ENCODE data around the gene JMJD6.
"Not testable (repeated sequence)": the region's sequence is repeated elsewhere in the genome, so short reads cannot be mapped to it uniquely, and the experiment has no call there.

Gene JMJD6

DNA sequence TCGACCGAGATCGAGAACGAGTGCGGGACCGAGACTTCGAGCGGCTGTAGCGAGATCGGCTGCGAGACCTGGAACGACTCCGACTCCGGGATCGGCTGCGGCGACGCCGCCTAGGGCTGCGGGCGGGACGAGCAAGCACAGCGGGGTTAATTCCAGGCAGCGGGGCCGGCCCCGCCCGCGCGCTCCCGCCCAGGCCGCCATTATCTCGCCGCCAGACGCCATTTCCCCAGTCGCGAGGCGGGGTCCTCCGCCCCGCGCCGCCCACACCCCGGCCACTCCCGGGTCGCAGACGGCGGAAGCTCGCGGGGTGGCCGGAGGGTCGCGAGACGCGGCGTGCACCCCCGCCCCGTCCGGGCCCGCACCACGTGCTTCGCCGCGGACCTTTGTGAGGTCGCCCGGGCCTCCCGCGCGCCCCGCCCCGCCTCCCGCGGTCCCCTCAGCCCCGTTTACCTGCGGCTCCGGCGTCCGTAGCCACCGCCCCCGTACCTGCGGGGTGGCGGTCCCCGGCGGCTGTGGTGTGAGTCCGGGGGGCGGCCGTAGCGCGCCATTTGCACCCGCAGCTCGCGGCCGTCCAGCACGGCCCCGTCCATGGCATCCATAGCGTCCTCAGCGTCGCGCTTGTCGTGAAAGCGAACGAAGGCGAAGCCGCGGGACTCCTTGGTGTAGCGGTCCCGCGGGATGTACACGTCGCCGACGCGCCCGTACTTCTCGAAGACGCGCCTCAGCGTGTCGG, 10.1 kb upstream of the JMJD6 start:
- peak; percentile 91 for DNase-seq

DNA sequence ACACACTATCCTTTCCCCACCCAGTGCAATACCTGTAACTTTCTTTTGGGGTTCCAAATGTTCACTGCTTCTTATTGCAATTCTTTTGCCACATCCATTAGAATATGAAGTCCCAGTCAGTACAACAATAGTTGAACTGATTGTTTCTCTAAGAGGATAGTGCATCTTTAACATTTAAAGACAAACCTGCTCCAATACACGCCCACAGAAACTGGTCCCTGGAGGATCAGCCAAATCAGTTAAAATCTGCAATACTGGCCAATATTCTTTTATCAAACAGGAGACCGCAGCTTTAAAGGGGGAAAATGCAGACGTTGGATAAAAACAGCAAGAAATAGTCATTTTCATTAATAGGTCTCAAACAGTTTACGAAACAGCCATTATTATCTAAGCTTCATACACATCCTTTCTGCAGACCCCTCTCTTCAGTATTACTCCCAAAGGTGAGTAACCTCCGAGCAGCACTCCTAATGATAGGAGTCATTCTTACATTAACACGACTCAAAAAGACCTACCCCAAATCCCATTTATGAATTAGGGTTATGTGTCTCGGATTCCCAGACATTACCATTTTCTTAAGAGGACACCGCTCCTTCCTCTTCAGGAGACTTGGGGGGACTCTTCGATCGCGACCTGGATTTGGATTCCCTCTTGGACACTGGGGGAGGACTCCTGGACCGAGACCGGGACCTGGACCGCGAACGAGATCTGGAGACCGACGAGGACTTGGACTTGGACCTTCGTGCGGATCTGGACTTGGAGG, 9.4 kb upstream of the JMJD6 start:
- no peak for DNase-seq

DNA sequence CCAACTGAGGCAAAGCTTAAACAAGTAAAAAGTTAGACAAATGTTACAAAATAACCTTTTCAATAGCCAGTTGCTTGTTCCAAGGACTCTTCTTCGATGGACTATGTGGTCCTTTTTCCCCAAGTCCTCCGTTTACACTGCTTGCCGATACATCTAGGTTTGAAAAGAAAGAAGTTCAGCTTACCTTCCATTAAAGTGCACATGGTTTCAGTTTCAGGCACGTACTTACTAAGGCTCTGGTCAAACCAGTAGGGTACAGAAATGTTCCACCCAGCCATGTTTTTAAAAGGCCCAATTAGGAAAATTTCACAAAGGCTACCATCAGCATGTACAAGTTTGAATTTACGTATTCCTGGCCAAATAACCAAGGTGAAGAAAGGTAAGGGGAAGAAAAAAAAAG, 8.6 kb upstream of the JMJD6 start:
- no peak for DNase-seq

DNA sequence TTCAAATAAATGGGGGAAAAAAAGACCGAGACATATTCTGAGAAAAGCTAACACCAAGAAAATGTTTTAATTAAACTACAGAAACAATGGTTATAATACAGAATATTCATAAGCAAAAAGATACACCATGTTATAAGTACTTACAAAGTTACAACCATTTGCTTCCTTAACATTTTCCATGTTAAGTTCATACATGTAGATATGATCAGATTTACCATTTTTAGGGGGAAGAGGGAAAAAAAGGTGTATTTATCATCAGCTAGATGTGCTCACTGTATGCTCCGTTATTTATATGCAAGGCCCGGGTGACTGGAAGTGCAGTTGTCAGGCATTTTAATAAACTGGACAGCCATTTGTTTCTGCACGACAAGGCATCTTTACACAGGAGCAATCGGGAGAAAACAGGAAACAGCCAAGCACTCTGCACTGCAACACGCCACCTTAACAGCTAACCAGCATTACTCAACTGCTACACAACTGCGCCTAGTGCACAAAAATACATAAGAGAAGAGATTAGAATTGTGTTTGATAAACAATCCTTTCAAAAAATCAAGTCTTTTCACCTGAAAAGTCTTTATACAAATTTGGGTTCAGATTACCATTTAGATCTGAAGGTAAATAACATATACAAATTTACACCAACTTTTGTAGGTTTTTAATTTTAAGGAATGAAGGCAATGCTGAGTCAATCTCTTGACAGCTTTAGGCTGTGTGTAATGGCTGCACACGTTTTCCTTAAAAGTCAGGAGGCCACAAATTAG, 7.9 kb upstream of the JMJD6 start:
- DNase-seq, result no peak

DNA sequence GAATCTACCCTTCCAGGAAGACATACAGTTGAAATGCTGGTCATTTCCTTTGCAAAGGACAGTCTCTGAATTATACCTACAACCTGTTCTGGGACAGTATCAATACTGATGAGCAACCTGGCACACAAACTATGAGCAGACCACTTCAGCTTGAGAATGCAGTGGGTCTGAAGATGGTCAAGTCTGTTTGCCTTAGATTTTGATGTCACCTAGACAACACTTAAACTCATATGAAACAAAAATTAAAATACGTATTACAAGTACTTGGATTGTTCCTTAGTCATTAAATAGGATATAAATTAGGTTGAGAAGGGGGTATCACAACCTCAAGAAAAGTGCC, 7.2 kb upstream of the JMJD6 start:
- DNase-seq, result no peak

DNA sequence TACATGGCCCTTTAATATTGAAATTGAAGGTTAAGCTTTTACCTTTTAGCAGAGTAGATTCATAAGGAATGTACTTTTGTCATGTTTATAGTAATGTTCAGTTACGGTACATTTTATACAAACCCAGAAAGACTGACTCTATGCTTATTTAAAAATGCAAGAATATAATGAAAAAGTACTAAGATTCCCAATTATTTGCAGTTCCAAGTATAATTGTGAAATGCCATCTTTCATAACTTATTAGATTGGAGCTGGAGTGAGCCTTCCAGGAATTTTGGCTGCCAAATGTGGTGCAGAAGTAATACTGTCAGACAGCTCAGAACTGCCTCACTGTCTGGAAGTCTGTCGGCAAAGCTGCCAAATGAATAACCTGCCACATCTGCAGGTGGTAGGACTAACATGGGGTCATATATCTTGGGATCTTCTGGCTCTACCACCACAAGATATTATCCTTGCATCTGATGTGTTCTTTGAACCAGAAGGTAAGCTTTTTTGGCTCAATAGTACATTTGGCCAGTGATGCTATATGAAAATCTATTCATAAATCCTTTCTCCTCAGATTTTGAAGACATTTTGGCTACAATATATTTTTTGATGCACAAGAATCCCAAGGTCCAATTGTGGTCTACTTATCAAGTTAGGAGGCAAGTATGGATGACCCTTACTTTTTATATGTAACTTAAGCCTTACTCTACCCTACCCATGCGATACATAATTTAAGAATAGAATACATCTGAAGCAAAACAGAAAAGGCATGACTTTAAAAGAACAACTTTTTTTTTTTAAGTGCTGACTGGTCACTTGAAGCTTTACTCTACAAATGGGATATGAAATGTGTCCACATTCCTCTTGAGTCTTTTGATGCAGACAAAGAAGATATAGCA, 6.6 kb upstream of the JMJD6 start:
- no peak for DNase-seq

DNA sequence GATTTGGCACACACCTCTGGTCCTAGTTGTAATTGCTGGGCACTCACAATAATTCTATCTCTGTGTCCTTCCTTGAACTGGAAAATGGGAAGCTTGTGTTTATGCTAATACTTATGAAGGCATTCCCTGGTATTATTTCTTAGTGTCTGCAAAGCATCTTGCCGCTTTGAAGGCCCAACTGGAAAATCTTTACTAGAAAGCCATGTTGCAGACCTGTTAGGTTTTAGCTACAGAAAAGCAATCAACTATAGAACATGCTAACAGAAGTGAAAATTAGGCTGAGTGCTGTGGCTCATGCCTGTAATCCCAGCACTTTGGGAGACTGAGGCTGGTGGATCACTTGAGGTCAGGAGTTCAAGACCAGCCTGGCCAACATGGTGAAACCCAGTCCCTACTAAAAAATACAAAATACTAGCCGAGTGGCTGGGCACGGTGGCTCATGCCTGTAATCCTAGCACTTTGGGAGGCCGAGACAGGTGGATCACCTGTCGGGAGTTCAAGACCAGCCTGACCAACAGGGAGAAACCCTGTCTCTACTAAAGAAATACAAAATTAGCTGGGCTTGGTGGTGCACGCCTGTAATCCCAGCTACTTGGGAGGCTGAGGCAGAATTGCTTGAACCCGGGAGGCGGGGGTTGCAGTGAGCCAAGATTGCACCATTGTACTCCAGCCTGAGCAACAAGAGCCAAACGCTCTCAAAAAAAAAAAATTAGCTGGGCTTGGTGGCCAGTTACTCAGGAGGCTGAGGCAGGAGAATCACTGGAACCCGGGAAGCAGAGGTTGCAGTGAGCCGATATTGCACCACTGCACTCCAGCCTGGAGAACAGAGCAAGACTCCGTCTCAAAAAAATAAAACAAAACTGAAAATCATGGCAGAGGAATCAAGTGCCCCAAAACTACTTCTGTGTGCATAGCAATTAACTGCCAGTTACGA, 5.7 kb upstream of the JMJD6 start:
- not testable (repeated sequence) for DNase-seq

DNA sequence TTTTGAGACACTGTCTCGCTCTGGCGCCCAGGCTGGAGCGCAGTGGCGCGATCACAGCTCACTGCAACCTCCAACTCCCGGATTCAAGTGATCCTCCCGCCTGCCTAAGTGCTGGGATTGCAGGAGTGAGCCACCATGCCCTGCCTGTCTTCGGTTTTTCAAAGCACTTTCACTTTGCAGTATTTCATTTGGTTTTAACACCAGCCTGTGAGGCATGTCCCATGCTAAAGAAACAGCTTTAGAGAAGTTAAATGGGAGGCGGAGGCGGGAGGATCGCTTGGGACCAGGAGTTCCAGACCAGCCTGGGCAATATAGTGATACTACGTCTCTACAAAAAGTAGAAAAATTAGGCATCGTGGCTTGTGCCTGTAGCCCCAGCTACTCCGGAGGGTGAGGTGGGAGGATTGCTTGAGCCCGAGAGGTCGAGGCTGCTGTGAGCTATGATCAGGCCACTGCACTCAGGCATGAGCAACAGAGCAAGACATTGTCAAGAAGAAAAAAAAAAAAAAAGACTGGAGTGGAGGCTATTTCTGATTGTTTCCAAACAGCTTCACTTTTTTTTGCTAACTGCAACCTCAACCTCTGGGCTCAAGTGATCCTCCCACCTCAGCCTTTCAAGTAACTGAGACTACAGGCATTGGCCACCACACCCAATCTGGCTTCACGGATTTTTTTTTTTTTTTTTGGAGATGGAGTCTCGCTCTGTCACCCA, 1.5 kb upstream of the JMJD6 start:
- peak; percentile 72 for DNase-seq

DNA sequence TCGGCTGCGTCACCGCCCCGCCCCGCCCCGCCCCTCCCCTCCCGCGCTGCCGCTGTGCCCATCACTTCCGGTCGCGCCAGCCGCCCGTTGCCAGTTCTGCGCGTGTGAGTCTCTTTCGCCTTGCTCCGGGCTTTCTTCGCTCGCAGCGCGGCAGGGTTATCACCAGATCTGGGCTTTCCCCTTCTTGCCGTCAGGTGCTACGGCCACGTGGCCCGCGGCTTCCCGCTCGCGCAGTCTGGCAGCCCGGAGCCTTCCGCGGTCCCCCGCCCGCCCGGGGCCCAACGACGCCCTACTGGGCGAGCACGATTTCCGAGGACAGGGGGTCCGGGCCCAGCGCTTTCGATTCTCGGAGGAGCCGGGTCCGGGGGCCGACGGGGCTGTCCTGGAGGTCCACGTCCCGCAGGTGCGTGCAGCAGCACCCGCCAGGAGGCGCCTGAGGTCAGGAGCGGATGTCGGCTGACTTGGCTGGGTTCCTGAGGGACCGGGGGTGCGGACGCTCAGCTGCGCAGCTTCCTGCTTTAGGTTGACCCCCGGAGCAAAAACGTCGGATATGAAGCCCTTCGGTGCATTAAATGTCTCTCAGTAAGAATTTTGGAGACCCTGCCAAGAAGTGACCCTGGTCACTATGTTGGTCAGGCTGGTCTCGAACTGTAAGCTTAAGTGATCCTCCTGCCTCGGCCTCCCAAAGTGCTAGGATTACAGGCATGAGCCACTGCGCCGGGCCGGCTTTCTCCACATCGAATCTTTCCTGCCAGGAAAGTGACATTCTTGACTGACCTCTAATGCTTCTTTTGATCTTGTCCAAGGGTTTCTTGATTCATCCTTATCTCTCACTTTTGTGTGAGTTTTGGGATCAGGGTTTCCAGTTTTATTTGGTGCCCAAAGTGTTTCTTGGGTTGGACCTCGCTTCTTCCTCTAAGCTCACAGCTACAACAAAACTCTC, 641 bp upstream of the JMJD6 start, which contains the start of gene METTL23:
TSS of gene METTL23 (plus strand) at position 64 of the 943 bp plus-strand sequence. CDS start 2,872 bp downstream, outside the sequence.
- no peak for DNase-seq

DNA sequence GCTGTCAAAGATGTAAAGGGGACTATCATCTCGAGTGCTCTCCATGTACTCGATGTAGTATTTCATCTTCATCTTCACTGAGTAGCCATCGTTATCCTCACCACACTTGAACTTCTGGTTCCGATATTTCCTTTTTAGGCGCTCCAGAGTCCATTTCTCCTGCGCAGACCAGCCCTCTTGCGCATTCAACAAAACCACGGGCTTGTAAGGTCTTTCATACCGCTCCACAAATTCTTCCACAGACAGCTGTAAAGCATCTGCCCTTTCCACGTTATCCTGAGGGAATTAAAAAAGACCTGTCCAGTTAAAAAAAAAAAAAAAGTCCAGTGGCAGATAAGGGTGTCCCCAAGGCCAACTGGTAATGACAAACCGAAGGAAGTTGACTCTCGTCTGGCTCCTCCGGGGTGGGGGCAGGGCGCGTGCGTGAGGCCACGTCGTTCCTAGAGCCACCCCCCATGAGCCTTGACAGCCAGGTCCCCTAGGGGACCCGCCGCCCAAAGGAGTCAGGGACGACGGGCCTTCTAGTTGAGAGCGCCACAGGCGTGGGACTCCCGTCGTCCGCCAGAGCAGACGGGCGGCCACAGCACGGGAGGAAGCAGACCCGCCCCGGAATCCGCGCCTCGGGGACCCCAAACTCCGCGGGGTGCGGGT, 701 bp downstream of the JMJD6 start:
- DNase-seq, result peak; percentile 91

DNA sequence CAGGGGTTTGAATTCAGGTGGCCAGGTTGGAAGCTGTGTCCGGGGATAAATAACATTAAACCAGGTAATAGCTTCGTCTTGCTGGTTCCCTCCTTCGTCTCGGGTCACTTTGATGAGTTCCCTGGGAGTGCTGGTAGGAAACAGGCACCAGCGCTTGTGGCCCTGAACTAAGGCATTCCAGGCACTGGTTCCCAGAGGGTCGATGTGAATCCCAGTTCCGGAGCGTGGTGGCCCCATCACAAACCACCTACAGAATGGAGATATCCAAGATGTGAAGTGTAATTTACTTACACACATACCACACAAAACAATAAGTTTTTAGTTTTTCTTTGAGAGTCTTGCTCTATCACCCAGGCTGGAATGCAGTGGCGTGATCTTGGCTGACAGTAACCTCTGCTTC, 2.6 kb downstream of the JMJD6 start:
- DNase-seq, result peak; percentile 60

DNA sequence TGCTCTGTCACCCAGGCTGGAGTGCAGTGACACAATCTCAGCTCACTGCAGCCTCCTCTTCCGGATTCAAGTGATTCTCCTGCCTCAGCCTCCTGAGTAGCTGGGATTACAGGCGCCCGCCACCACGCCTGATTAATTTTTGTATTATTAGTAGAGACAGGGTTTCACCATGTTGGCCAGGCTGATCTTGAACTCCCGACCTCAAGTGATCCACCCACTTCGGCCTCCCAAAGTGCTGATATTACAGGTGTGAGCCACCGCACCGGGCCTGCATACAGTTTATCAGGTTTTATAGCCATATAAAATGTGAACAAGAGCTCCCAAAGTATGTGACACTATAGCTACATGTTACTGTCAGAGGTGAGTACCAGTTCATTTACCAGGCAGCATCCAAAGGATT, 3.4 kb downstream of the JMJD6 start:
- DNase-seq, result peak; percentile 47

DNA sequence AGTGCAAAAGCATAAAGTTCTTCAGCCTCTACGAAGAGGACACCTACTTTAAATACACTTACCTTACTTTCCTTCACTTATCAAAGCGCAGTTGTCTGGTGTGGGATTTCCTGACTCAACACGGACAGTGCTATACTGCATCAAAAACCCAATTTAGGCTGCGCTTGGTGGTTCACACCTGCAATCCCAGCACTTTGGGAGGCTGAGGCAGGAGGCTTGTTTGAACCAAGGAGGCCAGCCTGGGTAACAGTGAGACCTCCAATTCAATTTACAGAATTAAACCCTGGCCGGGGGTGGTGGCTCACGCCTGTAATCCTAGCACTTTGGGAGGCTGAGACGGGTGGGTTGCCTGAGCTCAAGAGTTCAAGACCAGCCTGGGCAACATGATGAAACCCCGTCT, 4.1 kb downstream of the JMJD6 start:
- DNase-seq, result peak; percentile 31

DNA sequence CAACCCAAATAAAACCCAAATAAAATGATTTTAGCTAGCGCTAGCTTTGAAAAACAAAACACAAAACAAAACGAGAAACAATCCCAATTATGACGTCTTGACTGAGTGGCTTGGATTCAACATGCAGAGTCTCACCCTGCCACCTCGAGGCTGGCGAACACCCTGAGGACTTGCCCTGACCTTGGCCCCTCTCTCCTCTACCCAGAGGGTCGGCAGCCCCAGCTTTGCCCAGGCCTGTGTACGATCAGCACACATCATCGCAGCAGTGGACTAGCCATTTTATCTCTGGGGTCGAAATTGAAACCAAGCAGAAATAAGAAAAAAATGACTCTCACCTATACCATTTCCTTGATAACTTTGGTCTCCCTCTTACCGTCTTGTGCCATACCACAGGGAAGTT, 4.9 kb downstream of the JMJD6 start:
- peak; percentile 38 for DNase-seq

DNA sequence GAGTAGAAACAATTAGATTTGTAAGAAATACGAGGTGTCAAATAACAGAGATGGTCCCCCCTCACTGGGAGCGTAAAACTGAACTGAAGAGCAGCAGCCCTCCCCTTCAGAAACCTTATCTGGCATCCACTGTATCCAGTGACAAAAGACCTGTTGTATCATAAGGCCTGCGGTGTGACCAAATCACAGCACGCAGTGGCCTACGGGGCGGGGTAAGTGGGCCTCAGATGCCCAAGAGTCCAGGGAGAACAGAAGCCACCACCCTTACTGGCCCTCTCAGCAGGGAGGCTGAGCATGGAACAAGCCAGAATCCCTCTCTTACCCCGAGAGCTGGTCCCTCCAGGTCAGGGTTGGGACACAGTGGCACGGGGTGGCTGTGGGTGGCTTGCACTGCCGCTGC, 5.5 kb downstream of the JMJD6 start:
- peak; percentile 49 for DNase-seq

DNA sequence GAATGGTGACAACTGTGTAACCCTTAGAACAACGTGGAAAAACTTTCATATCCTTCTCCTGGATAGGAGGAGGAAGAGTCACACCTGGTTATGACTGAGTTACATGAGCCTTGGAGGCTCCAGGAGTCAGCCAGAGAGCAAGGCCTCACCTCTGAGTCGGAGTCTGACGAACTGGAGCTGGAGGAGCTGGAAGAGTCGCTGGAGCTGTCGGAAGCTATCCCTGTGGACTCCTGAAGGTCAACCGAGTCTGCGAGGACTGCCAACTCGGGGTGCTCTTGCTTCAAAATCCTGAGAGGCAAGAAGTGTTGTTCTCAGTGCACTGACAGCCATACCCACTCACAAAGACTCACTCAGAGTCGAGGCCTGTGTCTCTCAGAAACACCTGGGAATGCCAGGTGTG, 6.2 kb downstream of the JMJD6 start:
- peak; percentile 30 for DNase-seq

DNA sequence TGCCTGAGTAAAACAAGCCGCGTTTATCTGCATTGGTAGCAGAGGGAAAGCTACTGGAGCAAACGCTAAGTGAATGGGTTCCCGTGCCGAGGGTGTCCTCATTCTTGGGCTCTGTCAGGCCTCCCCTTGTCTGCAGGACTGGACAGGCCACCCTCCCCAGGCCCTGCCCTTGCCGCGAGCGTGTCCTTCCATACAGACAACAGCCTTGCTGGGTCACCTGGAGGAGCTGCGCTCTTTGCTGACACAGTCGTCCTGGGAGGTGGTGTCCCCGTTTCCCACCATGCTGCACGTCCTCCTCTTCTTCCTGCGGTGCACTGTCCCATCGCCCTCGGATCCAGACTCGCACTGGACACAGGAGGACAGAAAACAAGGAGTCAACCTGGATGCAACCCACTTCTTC, 7.9 kb downstream of the JMJD6 start:
- DNase-seq, result peak; percentile 62

DNA sequence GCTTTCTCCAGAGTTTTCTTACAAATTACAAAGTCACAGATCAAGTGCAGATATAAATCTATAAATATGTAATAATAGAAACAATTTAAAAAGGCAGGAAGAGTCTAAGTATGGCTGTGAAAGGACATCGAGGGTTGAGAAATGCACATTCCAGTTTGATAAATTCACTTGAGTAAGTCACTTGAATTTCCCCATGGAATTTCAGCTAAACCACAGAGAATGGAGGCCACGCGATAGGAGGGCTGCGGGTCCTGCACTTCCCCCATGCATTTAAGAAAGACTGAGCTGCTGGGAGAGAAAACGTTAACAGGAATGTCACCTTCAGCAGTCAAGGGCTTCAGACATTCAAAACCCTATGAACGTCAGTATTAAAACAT, 9.6 kb downstream of the JMJD6 start:
- DNase-seq, result peak; percentile 14

DNA sequence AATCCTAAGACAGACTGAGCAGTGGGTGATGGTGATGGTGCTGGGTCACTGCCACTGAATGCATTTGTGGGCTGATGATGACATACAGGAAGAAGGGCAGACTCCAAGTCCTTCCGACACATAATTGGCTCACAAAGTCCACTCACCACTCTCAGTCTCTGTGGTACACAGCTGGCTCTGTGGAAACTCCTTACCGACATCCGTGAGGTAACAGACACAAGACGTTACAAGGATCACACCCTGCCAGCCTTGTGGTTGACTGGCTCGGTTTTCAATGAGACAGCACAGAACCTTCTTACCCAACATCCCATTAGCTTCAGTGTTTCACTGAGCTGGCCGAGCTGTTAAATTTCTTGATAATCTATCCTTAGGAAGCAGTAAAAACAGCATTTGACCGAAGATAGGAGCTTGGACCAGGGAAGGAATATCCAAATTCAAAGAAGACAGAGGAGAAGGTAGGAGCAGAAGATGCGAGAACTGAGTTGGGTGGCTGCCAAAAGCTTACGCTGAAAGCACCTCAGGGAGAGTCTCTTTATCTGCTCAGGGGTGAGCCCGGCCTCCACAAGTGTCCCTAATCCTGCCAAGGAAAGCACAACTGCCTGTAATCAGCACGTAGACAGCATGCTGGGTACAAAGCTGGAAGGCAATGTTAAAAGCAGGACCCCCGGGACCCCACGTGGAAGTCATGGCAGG, 10.1 kb downstream of the JMJD6 start:
- DNase-seq, result peak; percentile 69
